IPS-20b (cell line): Measurements from ENCODE around the gene GAK.

Source experiments
- H3K27ac ChIP-seq: one replicate; pipeline ENCODE4 v1.5.1; 2013; ENCODE audit warnings: low read length
- H3K27me3 ChIP-seq: 2 replicates; pipeline ENCODE4 v1.6.1; 2013; ENCODE audit warnings: mild to moderate bottlenecking, low read length, inconsistent platforms; ENCODE audit not compliant: insufficient read depth
- H3K36me3 ChIP-seq: 2 replicates; pipeline ENCODE4 v1.6.1; 2013; ENCODE audit warnings: low read depth, mild to moderate bottlenecking, inconsistent platforms, low read length, moderate library complexity; ENCODE audit not compliant: insufficient read depth
- H3K4me1 ChIP-seq: 2 replicates; pipeline ENCODE4 v1.6.1; 2013; ENCODE audit warnings: mild to moderate bottlenecking, control low read depth, inconsistent platforms, low read length, moderate library complexity; ENCODE audit not compliant: insufficient read depth
- H3K4me3 ChIP-seq: 2 replicates; pipeline ENCODE4 v1.5.1; 2013; ENCODE audit warnings: mild to moderate bottlenecking, low read length, inconsistent platforms
- H3K9ac ChIP-seq: 2 replicates; pipeline ENCODE4 v1.6.1; 2013; ENCODE audit warnings: low read depth, mild to moderate bottlenecking, inconsistent platforms, low read length, moderate library complexity
- H3K9me3 ChIP-seq: 2 replicates; pipeline ENCODE4 v1.6.1; 2013; ENCODE audit warnings: mild to moderate bottlenecking, low read depth, low read length, inconsistent platforms; ENCODE audit not compliant: insufficient read depth

Gene GAK

DNA sequence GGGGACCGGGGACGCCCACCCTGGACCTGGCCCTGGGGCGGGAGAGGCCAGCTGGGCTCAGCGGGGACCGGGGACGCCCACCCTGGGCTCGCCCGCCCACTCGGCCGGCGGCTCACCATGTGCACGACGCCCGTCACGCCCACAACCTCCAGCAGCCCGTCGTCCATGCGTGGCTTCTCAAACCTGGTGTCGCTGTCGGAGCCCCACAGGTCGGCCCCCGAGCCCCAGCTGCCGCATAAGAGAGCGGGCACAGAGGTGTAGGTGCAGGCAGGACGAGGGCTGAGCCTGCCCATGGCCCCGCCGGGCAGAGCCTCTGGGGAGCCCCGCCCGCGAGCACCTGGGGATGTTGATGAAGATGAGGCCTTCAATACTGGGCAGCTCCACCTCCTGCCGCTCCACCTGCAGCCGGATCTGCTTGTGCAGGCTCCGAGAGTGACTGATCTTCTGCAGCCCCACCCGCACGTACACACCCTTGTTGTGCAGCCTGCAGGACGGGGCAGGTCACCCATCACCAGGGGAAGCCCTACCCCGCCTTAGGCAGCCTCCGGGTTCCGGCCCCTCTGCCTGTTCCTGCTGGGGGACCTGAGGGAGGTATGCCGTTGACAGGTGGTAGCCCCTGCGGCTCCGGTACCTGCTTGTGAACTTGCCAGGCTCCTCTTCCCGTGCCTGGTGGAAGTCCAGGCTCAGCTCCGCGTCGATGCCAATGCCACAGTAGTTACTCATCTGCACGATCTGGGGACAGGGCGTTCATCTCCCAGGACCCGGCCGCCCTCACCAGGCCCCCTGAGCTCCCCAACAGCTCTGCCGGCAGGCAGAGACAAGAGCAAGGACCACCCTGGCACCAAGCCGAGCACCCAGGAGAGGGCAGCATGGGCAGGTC lies 29.5 kb upstream of the GAK start:
- Histone ChIP-seq H3K4me1 (no peaks in the 10 kb centered on the region), H3K27me3 (no peaks in the 10 kb centered on the region), H3K36me3 (no peaks in the 10 kb centered on the region), H3K9me3 (no peaks in the 10 kb centered on the region), H3K9ac (no peak overlapping the region), H3K4me3 (no peak overlapping the region), H3K27ac (no peak overlapping the region)

- no peaks in the 10 kb centered on the region for H3K9me3 ChIP-seq
- no peaks in the 10 kb centered on the region for H3K4me1 ChIP-seq
- H3K4me3 ChIP-seq, result no peak overlapping the region
- H3K36me3 ChIP-seq, result no peaks in the 10 kb centered on the region
- H3K27me3 ChIP-seq, result no peaks in the 10 kb centered on the region
- no peak overlapping the region for H3K27ac ChIP-seq
- no peak overlapping the region for H3K9ac ChIP-seq
These were observed 28.7 kb upstream of the GAK start for GRCh38 chr4:960636-961350.

DNA sequence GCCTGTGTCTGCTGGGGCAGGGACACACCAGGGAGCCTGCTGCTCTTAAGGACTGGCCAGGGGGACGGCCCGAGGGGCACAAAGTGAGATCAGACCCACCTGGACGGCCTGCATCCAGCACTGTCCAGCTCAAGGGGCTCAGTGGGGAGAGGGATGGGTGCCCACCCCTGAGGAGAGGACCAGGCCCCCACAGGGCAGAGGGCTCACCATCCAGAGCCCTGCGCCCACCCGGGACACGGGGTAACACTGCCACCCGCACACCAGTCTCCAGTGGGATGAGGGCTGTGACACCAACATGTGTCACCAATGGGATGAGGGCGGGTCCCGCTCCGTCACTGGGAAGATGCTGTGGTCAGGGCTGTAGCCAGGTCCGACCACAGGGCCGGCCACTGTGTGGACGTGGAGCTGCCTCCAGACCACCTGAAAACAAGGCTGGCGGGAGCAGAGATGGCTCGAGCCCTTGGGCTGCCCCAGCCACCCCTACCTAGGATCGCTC lies 28.1 kb upstream of the GAK start:
- no peaks in the 10 kb centered on the region for H3K36me3 ChIP-seq
- no peak overlapping the region for H3K9ac ChIP-seq
- H3K4me3 ChIP-seq, result no peak overlapping the region
- H3K27ac ChIP-seq, result no peak overlapping the region
- no peaks in the 10 kb centered on the region for H3K9me3 ChIP-seq
- H3K4me1 ChIP-seq, result no peaks in the 10 kb centered on the region
- H3K27me3 ChIP-seq, result no peaks in the 10 kb centered on the region

DNA sequence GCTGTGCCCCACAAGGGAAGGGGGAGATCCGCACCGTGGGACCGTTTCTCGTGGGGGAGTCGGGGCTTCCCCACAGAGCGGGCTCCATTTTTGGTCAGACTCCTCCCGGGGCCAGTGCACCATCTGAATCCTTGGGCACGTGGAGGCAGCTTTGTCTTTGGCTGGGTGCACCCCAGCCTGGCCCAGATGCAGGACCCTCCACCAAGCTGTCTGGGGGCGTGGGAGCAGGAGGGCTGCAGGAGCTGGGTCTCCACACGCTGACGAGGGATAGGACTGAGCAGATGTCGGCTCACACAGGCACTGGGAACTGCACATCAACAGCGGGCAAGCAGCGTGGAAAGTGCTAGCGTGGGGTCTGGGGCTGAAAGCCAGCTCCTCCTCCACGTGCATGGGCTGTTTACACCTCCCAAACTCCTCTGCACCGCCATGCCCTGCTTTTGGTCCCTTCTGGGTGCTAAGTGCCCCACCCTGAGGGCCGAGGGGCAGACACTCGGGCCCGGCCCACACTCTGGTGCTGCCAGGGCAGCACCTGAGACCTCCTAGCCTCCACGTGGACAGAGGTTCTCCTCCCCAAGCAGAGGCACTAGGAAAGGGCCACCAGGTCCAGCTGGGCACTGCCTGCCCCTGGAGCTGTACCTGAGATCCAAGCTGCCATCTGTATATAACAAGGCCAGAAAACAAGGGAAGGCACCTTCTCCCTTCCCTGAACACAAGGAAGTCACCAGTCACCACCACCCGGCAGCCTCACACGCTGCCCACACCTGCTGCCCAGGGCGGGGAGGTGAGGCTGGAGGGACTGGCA lies 27.4 kb upstream of the GAK start:
- Histone ChIP-seq H3K36me3 (no peaks in the 10 kb centered on the region), H3K27me3 (no peaks in the 10 kb centered on the region)

DNA sequence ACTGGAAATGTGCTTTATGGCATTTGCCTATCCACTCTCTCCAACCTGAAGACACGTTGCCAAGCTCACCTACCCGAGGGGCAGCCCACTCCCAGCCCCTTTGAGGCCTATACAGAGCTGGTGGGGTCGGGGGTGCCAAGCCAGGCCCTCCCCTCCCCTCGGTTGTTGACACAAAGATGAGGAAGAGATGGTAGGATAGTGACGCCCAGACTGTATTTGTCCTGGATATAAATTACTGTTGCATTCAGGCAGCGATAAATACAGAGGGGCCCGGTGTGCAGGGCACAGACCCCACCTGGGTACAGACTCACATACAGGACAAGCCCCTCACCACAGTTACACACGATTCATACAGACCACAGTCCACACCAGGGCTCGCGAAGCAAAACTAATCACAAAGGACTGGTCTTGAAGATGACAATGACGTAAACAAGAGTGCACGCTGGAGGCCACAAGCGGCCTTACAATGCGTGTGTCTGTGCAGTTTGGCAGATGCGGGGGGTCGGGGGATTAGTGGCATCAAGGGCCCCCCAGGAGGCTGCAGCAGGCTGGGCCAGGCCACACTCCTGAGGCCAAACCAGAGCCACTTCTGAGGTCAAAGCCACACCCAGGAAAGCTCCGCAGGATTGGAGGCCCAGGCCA lies 26.7 kb upstream of the GAK start:
- H3K4me3 ChIP-seq, result no peak overlapping the region
- no peaks in the 10 kb centered on the region for H3K27me3 ChIP-seq
- H3K9me3 ChIP-seq, result no peaks in the 10 kb centered on the region
- H3K4me1 ChIP-seq, result no peaks in the 10 kb centered on the region
- no peak overlapping the region for H3K9ac ChIP-seq
- no peak overlapping the region for H3K27ac ChIP-seq
- no peaks in the 10 kb centered on the region for H3K36me3 ChIP-seq

More for the DNA sequence above, 27.4 kb upstream of the GAK start:
- Histone ChIP-seq H3K27ac (no peak overlapping the region), H3K9me3 (no peaks in the 10 kb centered on the region), H3K4me3 (no peak overlapping the region), H3K9ac (no peak overlapping the region), H3K4me1 (no peaks in the 10 kb centered on the region)

- no peaks in the 10 kb centered on the region for H3K36me3 ChIP-seq
- no peaks in the 10 kb centered on the region for H3K9me3 ChIP-seq
- H3K4me1 ChIP-seq, result no peaks in the 10 kb centered on the region
- no peaks in the 10 kb centered on the region for H3K27me3 ChIP-seq
- H3K27ac ChIP-seq, result no peak overlapping the region
- no peak overlapping the region for H3K9ac ChIP-seq
- no peak overlapping the region for H3K4me3 ChIP-seq
These were observed 26.2 kb upstream of the GAK start for GRCh38 chr4:958314-958665.

DNA sequence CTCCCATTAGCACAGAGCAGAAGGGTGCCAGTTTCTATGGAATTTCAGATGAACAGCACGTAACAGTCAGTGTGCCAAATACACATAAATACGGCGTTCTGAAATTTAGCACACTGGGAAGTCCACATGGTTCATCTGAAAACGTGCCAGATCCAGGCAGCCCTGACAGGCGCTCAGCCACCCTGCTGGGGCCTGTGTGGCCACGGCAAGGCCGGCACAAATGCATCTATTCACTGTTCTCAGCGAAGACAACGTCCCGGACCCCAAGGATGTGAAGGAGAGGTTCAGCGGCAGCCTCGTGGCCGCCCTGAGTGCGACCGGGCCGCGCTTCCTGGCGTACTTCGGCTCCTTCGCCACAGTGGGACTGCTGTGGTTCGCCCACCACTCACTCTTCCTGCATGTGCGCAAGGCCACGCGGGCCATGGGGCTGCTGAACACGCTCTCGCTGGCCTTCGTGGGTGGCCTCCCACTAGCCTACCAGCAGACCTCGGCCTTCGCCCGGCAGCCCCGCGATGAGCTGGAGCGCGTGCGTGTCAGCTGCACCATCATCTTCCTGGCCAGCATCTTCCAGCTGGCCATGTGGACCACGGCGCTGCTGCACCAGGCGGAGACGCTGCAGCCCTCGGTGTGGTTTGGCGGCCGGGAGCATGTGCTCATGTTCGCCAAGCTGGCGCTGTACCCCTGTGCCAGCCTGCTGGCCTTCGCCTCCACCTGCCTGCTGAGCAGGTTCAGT lies 25.6 kb upstream of the GAK start:
- Histone ChIP-seq H3K36me3 (no peaks in the 10 kb centered on the region), H3K27ac (no peak overlapping the region), H3K27me3 (no peaks in the 10 kb centered on the region), H3K9ac (no peak overlapping the region), H3K4me3 (no peak overlapping the region), H3K4me1 (no peaks in the 10 kb centered on the region), H3K9me3 (no peaks in the 10 kb centered on the region)

- Histone ChIP-seq H3K9ac (no peak overlapping the region), H3K4me1 (no peaks in the 10 kb centered on the region), H3K4me3 (no peak overlapping the region), H3K36me3 (no peaks in the 10 kb centered on the region), H3K27me3 (no peaks in the 10 kb centered on the region), H3K9me3 (no peaks in the 10 kb centered on the region), H3K27ac (no peak overlapping the region)
These were observed 25.1 kb upstream of the GAK start for GRCh38 chr4:957231-957580.

DNA sequence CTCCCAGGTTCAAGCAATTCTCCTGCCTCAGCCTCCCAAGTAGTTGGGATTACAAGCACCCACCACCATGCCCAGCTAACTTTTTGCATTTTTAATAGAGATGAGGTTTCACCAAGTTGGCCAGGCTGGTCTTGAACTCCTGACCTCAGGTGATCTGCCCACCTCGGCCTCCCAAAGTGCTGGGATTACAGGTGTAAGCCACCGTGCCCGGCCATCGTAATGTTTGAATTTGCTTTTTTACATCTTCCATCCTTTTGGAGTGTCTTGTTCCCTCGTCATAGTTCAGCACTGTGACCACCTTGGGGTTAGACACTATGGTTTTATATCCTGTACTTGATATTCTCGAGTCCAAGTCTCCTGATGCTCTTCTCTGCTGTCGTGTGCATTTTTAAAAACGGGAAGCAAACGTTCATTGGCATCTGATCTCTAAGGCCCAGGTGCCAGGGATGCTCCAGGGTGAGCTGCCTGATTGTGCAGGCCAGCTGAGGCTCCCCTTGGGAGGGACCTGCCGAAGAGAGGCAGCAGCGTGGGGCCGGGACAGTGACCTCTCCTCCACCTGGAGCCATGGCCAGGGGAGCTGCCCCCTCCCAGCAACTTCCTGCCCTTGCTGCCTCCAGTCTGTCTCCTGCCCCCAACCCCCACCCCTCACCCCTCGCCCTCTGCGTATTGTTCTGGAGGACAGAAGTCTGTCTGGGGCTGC lies 24.6 kb upstream of the GAK start:
- no peak overlapping the region for H3K4me3 ChIP-seq
- H3K27ac ChIP-seq, result no peak overlapping the region
- no peaks in the 10 kb centered on the region for H3K27me3 ChIP-seq
- no peaks in the 10 kb centered on the region for H3K36me3 ChIP-seq
- H3K9ac ChIP-seq, result no peak overlapping the region
- no peaks in the 10 kb centered on the region for H3K9me3 ChIP-seq
- H3K4me1 ChIP-seq, result no peaks in the 10 kb centered on the region

DNA sequence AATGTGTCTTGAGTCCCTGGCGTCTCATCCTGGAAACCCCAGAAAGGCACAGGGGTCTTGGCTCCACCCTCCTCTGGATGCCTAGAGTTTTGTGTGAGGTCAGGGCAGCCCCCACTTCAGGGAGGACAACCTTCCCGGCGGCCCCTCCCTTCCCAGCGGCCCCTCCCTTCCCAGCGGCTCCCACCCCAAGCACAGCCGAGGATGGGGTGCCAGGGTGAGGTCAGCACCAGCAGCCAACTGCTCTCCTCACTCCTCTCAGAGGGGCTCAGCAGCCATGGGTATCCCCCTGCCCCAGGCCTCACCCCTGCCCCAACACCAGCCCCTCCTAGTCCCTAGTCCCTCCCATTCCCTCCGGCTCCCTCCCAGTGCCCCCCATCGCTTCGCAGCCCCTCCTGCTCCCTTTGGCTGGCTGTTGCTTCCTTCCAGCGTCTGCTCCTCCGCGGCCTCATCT lies 23.8 kb upstream of the GAK start:
- H3K27me3 ChIP-seq, result no peaks in the 10 kb centered on the region
- no peak overlapping the region for H3K9ac ChIP-seq
- no peak overlapping the region for H3K27ac ChIP-seq
- H3K4me1 ChIP-seq, result no peaks in the 10 kb centered on the region
- no peaks in the 10 kb centered on the region for H3K9me3 ChIP-seq
- no peaks in the 10 kb centered on the region for H3K36me3 ChIP-seq
- no peak overlapping the region for H3K4me3 ChIP-seq
